Ascending aorta (tissue), 2 donors: Measurements from ENCODE around the gene CEP44. TPM values are rescaled to one million over a fixed set of nuclear protein-coding genes. Genes with fewer than 3 reads are reported as not detected.
"Not testable (repeated sequence)": the region's sequence is repeated elsewhere in the genome, so short reads cannot be mapped to it uniquely, and the experiment has no call there.

Experiments used
- DNase-seq, 2 donors: peaks; one replicate each; pipeline ENCODE4 v3.0.0-alpha.2; 2019; ENCODE audit warnings: low spot score in 2 of 2
- H3K27ac ChIP-seq, 2 donors: fragments of 200-600 bp; sonication (generic); one replicate each; pipeline ENCODE4 v1.5.1; 2016 to 2017; ENCODE audit warnings: mild to moderate bottlenecking in 1 of 2
- H3K27me3 ChIP-seq: fragments of 200-600 bp; sonication (generic); one replicate; pipeline ENCODE4 v1.5.1; 2017
- H3K36me3 ChIP-seq, 2 donors: fragments of 200-600 bp; sonication (generic); one replicate each; pipeline ENCODE4 v1.5.1; 2016
- H3K4me1 ChIP-seq, 2 donors: fragments of 200-600 bp; sonication (generic); one replicate each; pipeline ENCODE4 v1.5.1; 2016 to 2017; ENCODE audit warnings: mild to moderate bottlenecking in 1 of 2
- H3K4me3 ChIP-seq, 2 donors: fragments of 200-600 bp; sonication (generic); one replicate each; pipeline ENCODE4 v1.5.1; 2016 to 2017; ENCODE audit warnings: mild to moderate bottlenecking in 1 of 2
- H3K9me3 ChIP-seq, 2 donors: fragments of 200-600 bp; sonication (generic); one replicate each; pipeline ENCODE4 v1.5.1; 2016
- intact Hi-C: fragments of 100-400 bp; cut with DNase I; formaldehyde crosslinking; loops from one replicate; pipeline ENCODE4 v1.15.1; 2023
- total RNA-seq: library from RNA; depleted of rRNA; stranded (reverse); fragments of >200 nt; gene quantifications from one replicate; pipeline ENCODE4 v1.1.0, GENCODE V29; 2016
- TF ChIP-seq, protein P1 (sequence below), 3 experiments: fragments of 200-600 bp in 2 of 3; fragments of 450-650 bp in 1 of 3; sonication (generic) in 2 of 3; IDR thresholded peaks; one replicate each; pipeline ENCODE4 v1.5.1; 2016 to 2019; ENCODE audit warnings: antibody characterized with exemption in 3 of 3, mild to moderate bottlenecking in 1 of 3, moderate library complexity in 1 of 3

CEP44 gene
- total RNA-seq, 1 donor from 2014 or later = 5.7 TPM

DNA sequence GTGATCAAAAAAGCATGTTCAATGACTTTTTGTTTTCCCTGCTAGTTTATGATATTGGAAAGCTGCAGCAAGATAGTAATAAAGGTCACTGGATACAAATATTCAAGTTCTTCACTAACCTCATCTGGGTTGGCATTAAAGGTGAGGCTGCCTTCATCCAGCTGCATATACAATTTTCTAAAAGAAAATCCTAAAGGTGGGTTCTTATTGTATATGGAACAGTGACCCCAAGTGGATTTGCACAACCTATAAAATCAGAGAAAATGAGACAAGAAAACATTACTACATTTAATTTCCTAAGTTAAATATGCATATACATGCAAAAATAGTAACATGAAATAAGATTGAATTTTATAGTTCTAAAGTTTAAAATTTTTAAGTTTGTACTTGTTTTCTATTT is 24.1 kb upstream of the CEP44 start:
- intact Hi-C loops = no loop called here
- Histone ChIP-seq H3K4me1 (peaks cover 8 to 9% of the 10 kb centered on the region in 2 donors), H3K4me3 (no peak overlapping the region), H3K9me3 (no peaks in the 10 kb centered on the region), H3K27ac (no peak overlapping the region), H3K27me3 (no peaks in the 10 kb centered on the region), H3K36me3 (peaks cover 4 to 8% of the 10 kb centered on the region in 2 donors)
- DNase-seq = no peak
- TF ChIP-seq, protein P1, sequence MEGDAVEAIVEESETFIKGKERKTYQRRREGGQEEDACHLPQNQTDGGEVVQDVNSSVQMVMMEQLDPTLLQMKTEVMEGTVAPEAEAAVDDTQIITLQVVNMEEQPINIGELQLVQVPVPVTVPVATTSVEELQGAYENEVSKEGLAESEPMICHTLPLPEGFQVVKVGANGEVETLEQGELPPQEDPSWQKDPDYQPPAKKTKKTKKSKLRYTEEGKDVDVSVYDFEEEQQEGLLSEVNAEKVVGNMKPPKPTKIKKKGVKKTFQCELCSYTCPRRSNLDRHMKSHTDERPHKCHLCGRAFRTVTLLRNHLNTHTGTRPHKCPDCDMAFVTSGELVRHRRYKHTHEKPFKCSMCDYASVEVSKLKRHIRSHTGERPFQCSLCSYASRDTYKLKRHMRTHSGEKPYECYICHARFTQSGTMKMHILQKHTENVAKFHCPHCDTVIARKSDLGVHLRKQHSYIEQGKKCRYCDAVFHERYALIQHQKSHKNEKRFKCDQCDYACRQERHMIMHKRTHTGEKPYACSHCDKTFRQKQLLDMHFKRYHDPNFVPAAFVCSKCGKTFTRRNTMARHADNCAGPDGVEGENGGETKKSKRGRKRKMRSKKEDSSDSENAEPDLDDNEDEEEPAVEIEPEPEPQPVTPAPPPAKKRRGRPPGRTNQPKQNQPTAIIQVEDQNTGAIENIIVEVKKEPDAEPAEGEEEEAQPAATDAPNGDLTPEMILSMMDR (IDR thresholded peaks at IDR 0.05) = no peak

DNA sequence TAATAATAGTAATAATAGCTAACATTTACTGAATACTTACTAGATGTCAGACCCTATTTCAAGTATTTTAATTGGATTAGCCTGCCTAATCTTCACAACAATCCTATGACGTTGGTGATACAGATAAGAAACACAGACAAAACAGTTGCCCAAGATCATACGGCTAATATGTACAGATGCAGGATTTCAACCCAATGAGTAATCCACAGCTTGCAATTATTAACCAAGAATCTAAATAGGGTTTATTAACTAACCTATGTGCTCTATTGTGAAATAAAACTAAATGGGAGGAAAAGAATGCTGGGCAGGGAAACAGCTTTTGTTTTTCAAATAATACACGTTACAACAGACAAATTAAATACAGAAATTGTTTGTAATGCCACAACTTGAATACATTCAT is 23.6 kb upstream of the CEP44 start:
- Histone ChIP-seq H3K4me1 (peaks cover 8 to 9% of the 10 kb centered on the region in 2 donors), H3K9me3 (no peaks in the 10 kb centered on the region), H3K36me3 (peaks cover 4 to 8% of the 10 kb centered on the region in 2 donors), H3K4me3 (no peak overlapping the region), H3K27ac (no peak overlapping the region), H3K27me3 (no peaks in the 10 kb centered on the region)
- no peak for DNase-seq
- intact Hi-C loops = no loop called here
- TF ChIP-seq, protein P1 (IDR thresholded peaks at IDR 0.05) = no peak

DNA sequence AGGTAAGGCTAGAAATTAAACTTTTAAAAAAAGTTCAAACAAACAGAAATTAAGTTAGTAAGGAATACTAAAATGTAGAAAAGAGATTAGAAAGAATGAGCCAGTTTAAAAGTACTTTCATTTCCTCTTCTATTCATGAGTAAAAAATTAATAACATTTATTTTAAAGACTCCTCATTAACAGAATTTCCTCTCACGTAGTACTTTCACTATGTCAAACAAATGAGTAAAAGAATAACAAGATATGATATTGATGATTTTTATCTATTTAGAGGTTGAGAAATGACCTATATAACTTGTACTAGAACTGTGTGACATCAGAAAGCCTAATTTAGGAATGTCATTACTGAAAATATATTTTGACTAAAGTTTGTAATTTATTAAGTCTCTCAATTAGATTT is 22.3 kb upstream of the CEP44 start:
- H3K27me3 ChIP-seq, H3K9me3 ChIP-seq, H3K4me1 ChIP-seq, DNase-seq, H3K36me3 ChIP-seq, H3K27ac ChIP-seq, intact Hi-C loops, H3K4me3 ChIP-seq: not testable (repeated sequence)

DNA sequence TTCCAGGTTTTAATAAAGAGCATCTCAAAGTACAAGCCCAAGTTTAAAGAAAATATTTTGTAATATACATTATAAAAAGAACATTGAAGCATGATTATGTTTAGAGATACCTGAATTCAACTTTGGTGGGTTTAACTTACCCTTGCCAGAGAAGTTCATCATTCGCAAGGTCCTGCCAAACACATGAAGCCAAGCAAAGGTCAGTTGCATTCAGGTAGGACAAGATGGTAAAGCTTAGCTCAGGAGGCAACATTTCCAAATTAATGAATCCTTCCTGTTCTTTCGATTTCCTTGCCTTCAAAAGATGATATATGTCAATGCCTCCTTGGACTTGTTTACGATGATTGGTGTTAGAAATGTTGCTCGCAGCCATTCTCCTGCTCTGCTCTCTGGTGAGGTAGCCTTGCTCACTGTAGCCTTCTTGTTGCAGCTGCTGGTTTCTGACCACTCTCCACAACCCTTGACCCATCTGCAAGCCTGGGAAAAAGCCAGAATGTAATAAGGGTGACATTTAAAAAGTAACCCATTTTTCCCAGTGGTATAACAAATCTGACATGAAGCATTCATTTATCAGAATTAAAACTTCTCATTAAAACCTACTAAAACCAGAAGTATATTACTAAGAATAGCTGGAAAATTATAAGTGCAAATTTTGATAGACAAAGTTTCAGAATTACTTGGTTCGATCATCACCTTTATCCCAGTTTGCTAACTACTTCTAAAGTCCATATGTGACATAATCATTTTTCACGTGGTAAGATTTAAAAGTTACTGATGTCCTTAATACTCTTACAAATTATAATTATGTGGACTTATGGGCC is 20.9 kb upstream of the CEP44 start:
- H3K27ac ChIP-seq = no peak overlapping the region
- H3K4me1 ChIP-seq = no peaks in the 10 kb centered on the region
- peaks cover 4 to 8% of the 10 kb centered on the region in 2 donors for H3K36me3 ChIP-seq
- H3K9me3 ChIP-seq = no peaks in the 10 kb centered on the region
- DNase-seq = no peak
- no peaks in the 10 kb centered on the region for H3K27me3 ChIP-seq
- TF ChIP-seq, protein P1 (IDR thresholded peaks at IDR 0.05) = no peak
- intact Hi-C loops = no loop called here
- H3K4me3 ChIP-seq = no peak overlapping the region

DNA sequence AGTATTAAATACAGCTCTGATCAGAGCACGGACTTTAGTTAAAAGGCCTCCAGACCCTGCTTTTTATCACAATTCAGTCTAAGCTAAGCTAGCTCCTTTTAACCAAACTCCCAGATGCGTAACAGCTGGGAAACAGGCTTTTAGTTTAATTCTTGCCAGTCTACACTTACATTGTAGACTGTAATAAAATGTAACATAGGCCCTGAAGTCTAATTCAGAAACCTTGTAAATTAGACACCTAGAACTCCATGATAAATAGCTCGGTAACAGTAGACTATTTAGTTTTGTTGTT is 20.3 kb upstream of the CEP44 start:
- H3K27me3 ChIP-seq = no peaks in the 10 kb centered on the region
- TF ChIP-seq, protein P1 (IDR thresholded peaks at IDR 0.05) = no peak
- intact Hi-C loops = no loop called here
- no peak for DNase-seq
- H3K27ac ChIP-seq = no peak overlapping the region
- no peaks in the 10 kb centered on the region for H3K4me1 ChIP-seq
- H3K9me3 ChIP-seq = no peaks in the 10 kb centered on the region
- peaks cover 4 to 8% of the 10 kb centered on the region in 2 donors for H3K36me3 ChIP-seq
- H3K4me3 ChIP-seq = no peak overlapping the region

DNA sequence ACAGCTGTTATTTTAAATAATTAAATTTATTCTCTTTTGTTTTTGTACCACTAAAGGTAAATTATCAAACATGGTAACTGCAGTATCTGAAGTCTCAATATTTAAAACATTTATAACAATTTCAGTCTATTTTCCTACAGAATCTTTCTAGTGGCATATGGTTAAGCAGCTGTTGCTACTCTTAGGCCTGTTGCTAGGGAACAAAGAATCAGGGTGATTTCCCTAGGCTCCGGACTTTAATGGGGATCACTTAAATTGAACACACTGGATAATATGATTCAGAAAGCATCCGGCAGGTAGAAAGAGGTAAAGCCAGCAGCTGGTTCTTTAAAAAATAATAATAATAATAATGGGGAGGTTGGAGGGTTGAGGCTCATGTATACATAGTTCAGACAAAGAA is 17.8 kb upstream of the CEP44 start:
- Histone ChIP-seq H3K27ac (no peak overlapping the region), H3K9me3 (no peaks in the 10 kb centered on the region), H3K4me1 (no peaks in the 10 kb centered on the region), H3K27me3 (no peaks in the 10 kb centered on the region), H3K4me3 (no peak overlapping the region), H3K36me3 (peaks cover 0 to 4% of the 10 kb centered on the region in 2 donors)
- intact Hi-C loops = no loop called here
- no peak for DNase-seq
- TF ChIP-seq, protein P1 (IDR thresholded peaks at IDR 0.05) = no peak
